PC-9 (cell line): ENCODE results near the gene EPB41L3.

Experiments used
- CTCF ChIP-seq: fragments of 200-600 bp; sonication (generic); conservative IDR thresholded peaks from 2 replicates; pipeline ENCODE4 v1.6.1; 2017; ENCODE audit warnings: mixed run types, antibody characterized with exemption, mild to moderate bottlenecking, moderate library complexity
- EZH2 ChIP-seq: fragments of 200-600 bp; sonication (generic); IDR thresholded peaks from 2 replicates; pipeline ENCODE4 v1.8.0; 2017; ENCODE audit warnings: antibody characterized with exemption, low read depth

- TF ChIP-seq CTCF = no peak
- no peak for TF ChIP-seq EZH2
Observed at GRCh38 chr18:5512176-5512575, 31.6 kb downstream of the EPB41L3 start.
